H9 (cell line): ENCODE results near the gene MYO1E. TPM values are rescaled to one million over a fixed set of nuclear protein-coding genes. Genes with fewer than 3 reads are reported as not detected.

Source experiments
- DNase-seq: peaks from one replicate; pipeline ENCODE4 v3.0.0-alpha.2; 2017
- H2AFZ ChIP-seq: one replicate; pipeline ENCODE4 v1.6.1; 2013; ENCODE audit warnings: mild to moderate bottlenecking, low read length, control low read depth, moderate library complexity
- H2AK5ac ChIP-seq: 2 replicates; pipeline ENCODE4 v1.6.1; 2013; ENCODE audit warnings: low read length, control low read depth, mixed read lengths; ENCODE audit not compliant: insufficient read length
- H2BK120ac ChIP-seq: one replicate; pipeline ENCODE4 v1.6.1; 2013; ENCODE audit warnings: low read depth, mild to moderate bottlenecking, low read length, control low read depth, inconsistent platforms; ENCODE audit not compliant: poor library complexity, severe bottlenecking
- H2BK12ac ChIP-seq: 2 replicates; pipeline ENCODE4 v1.6.1; 2013; ENCODE audit warnings: low read length, control low read depth, mixed read lengths, low read depth; ENCODE audit not compliant: insufficient read length
- H2BK15ac ChIP-seq: 2 replicates; pipeline ENCODE4 v1.6.1; 2013; ENCODE audit warnings: low read depth, low read length, control low read depth
- H2BK20ac ChIP-seq: one replicate; pipeline ENCODE4 v1.6.1; 2013; ENCODE audit warnings: low read depth, mild to moderate bottlenecking, low read length, control low read depth, inconsistent platforms; ENCODE audit not compliant: poor library complexity, severe bottlenecking
- H2BK5ac ChIP-seq: 2 replicates; pipeline ENCODE4 v1.6.1; 2013; ENCODE audit warnings: low read length, control low read depth, mixed read lengths; ENCODE audit not compliant: insufficient read length
- H3K14ac ChIP-seq: 2 replicates; pipeline ENCODE4 v1.6.1; 2013; ENCODE audit warnings: low read length, control low read depth; ENCODE audit not compliant: insufficient read depth
- H3K18ac ChIP-seq: 2 replicates; pipeline ENCODE4 v1.6.1; 2013; ENCODE audit warnings: low read depth, mild to moderate bottlenecking, mixed read lengths, low read length, control low read depth; ENCODE audit not compliant: insufficient read length
- H3K23ac ChIP-seq: 2 replicates; pipeline ENCODE4 v1.6.1; 2013; ENCODE audit warnings: low read length, control low read depth, mixed read lengths, low read depth; ENCODE audit not compliant: insufficient read length
- H3K23me2 ChIP-seq: 2 replicates; pipeline ENCODE4 v1.6.1; 2013; ENCODE audit warnings: low read depth, mild to moderate bottlenecking, mixed read lengths, low read length, control low read depth; ENCODE audit not compliant: insufficient read length, poor library complexity, severe bottlenecking
- H3K27ac ChIP-seq: 2 replicates; pipeline ENCODE4 v1.5.1; 2013; ENCODE audit warnings: low read length, control low read depth, mixed read lengths, low read depth; ENCODE audit not compliant: insufficient read length
- H3K27me3 ChIP-seq: 2 replicates; pipeline ENCODE4 v1.6.1; 2013; ENCODE audit warnings: low read length, control low read depth, inconsistent platforms; ENCODE audit not compliant: insufficient read depth
- H3K4ac ChIP-seq: 2 replicates; pipeline ENCODE4 v1.6.1; 2013; ENCODE audit warnings: low read depth, mild to moderate bottlenecking, control low read depth, inconsistent platforms, low read length, moderate library complexity
- H3K4me1 ChIP-seq: 2 replicates; pipeline ENCODE4 v1.6.1; 2013; ENCODE audit warnings: low read length, control low read depth, inconsistent platforms; ENCODE audit not compliant: insufficient read depth
- H3K4me2 ChIP-seq: 2 replicates; pipeline ENCODE4 v1.6.1; 2013; ENCODE audit warnings: low read length, control low read depth, mixed read lengths; ENCODE audit not compliant: insufficient read length, insufficient read depth
- H3K56ac ChIP-seq: 2 replicates; pipeline ENCODE4 v1.6.1; 2013; ENCODE audit warnings: low read depth, mild to moderate bottlenecking, mixed read lengths, low read length, control low read depth; ENCODE audit not compliant: insufficient read length
- H3K79me1 ChIP-seq: 2 replicates; pipeline ENCODE4 v1.6.1; 2013; ENCODE audit warnings: low read depth, mild to moderate bottlenecking, moderate library complexity, low read length, control low read depth, inconsistent platforms; ENCODE audit not compliant: insufficient read depth, poor library complexity, severe bottlenecking
- H3K79me2 ChIP-seq: 2 replicates; pipeline ENCODE4 v1.6.1; 2013; ENCODE audit warnings: low read length, control low read depth, inconsistent platforms; ENCODE audit not compliant: insufficient read depth
- H3K9ac ChIP-seq: 2 replicates; pipeline ENCODE4 v1.6.1; 2013; ENCODE audit warnings: low read length, control low read depth, mixed read lengths; ENCODE audit not compliant: insufficient read length; ENCODE audit errors: extremely low read depth
- H3K9me3 ChIP-seq: one replicate; pipeline ENCODE4 v1.6.1; 2013; ENCODE audit warnings: low read depth, low read length, inconsistent platforms; ENCODE audit not compliant: control insufficient read depth
- H3T11ph ChIP-seq: one replicate; pipeline ENCODE4 v1.6.1; 2013; ENCODE audit warnings: mild to moderate bottlenecking, low read length, control low read depth, inconsistent platforms
- H4K20me1 ChIP-seq: one replicate; pipeline ENCODE4 v1.6.1; 2013; ENCODE audit not compliant: control insufficient read depth, insufficient read length, insufficient read depth
- H4K5ac ChIP-seq: 2 replicates; pipeline ENCODE4 v1.6.1; 2013; ENCODE audit warnings: low read depth, mild to moderate bottlenecking, mixed read lengths, low read length, control low read depth; ENCODE audit not compliant: insufficient read length
- H4K8ac ChIP-seq: replicated peaks from 2 replicates; pipeline ENCODE4 v1.6.1; 2013; ENCODE audit warnings: low read length, control low read depth, mixed read lengths, low read depth; ENCODE audit not compliant: insufficient read length
- H4K91ac ChIP-seq: 2 replicates; pipeline ENCODE4 v1.6.1; 2013; ENCODE audit warnings: low read depth, mild to moderate bottlenecking, moderate library complexity, mixed read lengths, low read length, control low read depth; ENCODE audit not compliant: insufficient read length
- H3K27ac Mint-ChIP-seq, 3 experiments: 2 replicates in 2 of 3; 3 replicates in 1 of 3; pipeline ENCODE4 v1.8.0; 2020 to 2021; ENCODE audit warnings: mixed read lengths in 3 of 3, mild to moderate bottlenecking in 1 of 3, moderate library complexity in 1 of 3
- H3K27me3 Mint-ChIP-seq: 2 replicates; pipeline ENCODE4 v1.8.0; 2021; ENCODE audit warnings: low read depth, mild to moderate bottlenecking, moderate library complexity, mixed read lengths
- H3K36me3 Mint-ChIP-seq, 3 experiments: 2 replicates in 2 of 3; 3 replicates in 1 of 3; pipeline ENCODE4 v1.8.0; 2020 to 2021; ENCODE audit warnings: low read depth in 3 of 3, mixed read lengths in 3 of 3; ENCODE audit not compliant: insufficient read depth in 1 of 3
- H3K4me1 Mint-ChIP-seq, 2 experiments: 2 replicates each; pipeline ENCODE4 v1.8.0; 2020; ENCODE audit warnings: mixed read lengths in 2 of 2
- H3K4me3 Mint-ChIP-seq, 2 experiments: 2 replicates in 1 of 2; 3 replicates in 1 of 2; pipeline ENCODE4 v1.8.0; 2020 to 2021; ENCODE audit warnings: mild to moderate bottlenecking in 2 of 2, mixed read lengths in 2 of 2, moderate library complexity in 1 of 2
- H3K9me3 Mint-ChIP-seq, 2 experiments: 2 replicates in 1 of 2; 3 replicates in 1 of 2; pipeline ENCODE4 v1.8.0; 2020; ENCODE audit warnings: mild to moderate bottlenecking in 2 of 2, mixed read lengths in 2 of 2, moderate library complexity in 1 of 2
- CTCF ChIP-seq: fragments of 200-600 bp; sonication (generic); conservative IDR thresholded peaks from 3 replicates; pipeline ENCODE4 v1.8.0; 2021; ENCODE audit warnings: antibody characterized with exemption, mild to moderate bottlenecking
- WGBS: extraction: QIAGEN DNeasy Blood & Tissue Kit; methylation state at CpG from one replicate; pipeline ENCODE4 v1.1.7; 2013; ENCODE audit warnings: missing lambda C conversion rate, low lambda C conversion rate, mixed read lengths; ENCODE audit not compliant: insufficient read length; ENCODE audit errors: extremely low coverage; 5-methylcytosine and 5-hydroxymethylcytosine counted together
- total RNA-seq: library from RNA; stranded (reverse); gene quantifications from 2 replicates; pipeline ENCODE4 v1.2.1, GENCODE V29; 2021

MYO1E gene
- total RNA-seq, 1 experiment from 2014 or later = 235 TPM

- H3K79me1 ChIP-seq = no peaks in the 10 kb centered on the region
- H3K36me3 Mint-ChIP-seq = peaks cover 27 to 92% (median 79%) of the 10 kb centered on the region in 3 experiments
- WGBS = no CpG with 5 or more reads among the region's 6 CpGs
- no peak overlapping the region for H3K4ac ChIP-seq
- H2AFZ ChIP-seq = no peak overlapping the region
- DNase-seq = no peak
- H3T11ph ChIP-seq = no peak overlapping the region
- no peak overlapping the region for H3K4me3 Mint-ChIP-seq
- H4K20me1 ChIP-seq = no peaks in the 10 kb centered on the region
- no peak overlapping the region for H2BK5ac ChIP-seq
- H2AK5ac ChIP-seq = no peak overlapping the region
- H3K4me1 Mint-ChIP-seq = no peaks in the 10 kb centered on the region
- no peak overlapping the region for H2BK20ac ChIP-seq
- no peak overlapping the region for H4K91ac ChIP-seq
- no peak overlapping the region for H4K5ac ChIP-seq
- no peak overlapping the region for H3K18ac ChIP-seq
- no peak overlapping the region for H4K8ac ChIP-seq
- no peak overlapping the region for H2BK15ac ChIP-seq
- no peak overlapping the region for H2BK12ac ChIP-seq
- H2BK120ac ChIP-seq = no peak overlapping the region
- no peaks in the 10 kb centered on the region for H3K79me2 ChIP-seq
- peaks cover 4 to 5% of the 10 kb centered on the region in 2 experiments for H3K9me3 Mint-ChIP-seq
- no peak overlapping the region for H3K27ac ChIP-seq
- no peak overlapping the region for H3K9ac ChIP-seq
- no peak overlapping the region for H3K27ac Mint-ChIP-seq
- no peak overlapping the region for H3K23ac ChIP-seq
- H3K14ac ChIP-seq = no peak overlapping the region
- H3K4me1 ChIP-seq = no peaks in the 10 kb centered on the region
- no peak overlapping the region for H3K4me2 ChIP-seq
- no peak for TF ChIP-seq CTCF
- no peak overlapping the region for H3K56ac ChIP-seq
- H3K27me3 Mint-ChIP-seq = no peaks in the 10 kb centered on the region
- no peaks in the 10 kb centered on the region for H3K9me3 ChIP-seq
- H3K23me2 ChIP-seq = no peaks in the 10 kb centered on the region
- no peaks in the 10 kb centered on the region for H3K27me3 ChIP-seq
Observed at GRCh38 chr15:59191855-59192237, 180.8 kb downstream of the MYO1E start.
